Transverse colon (tissue), 3 donors: ENCODE measurements around the gene FNDC3B.

Experiments
- EP300 ChIP-seq: sonication (generic); formaldehyde crosslinking; IDR thresholded peaks from one replicate; pipeline ENCODE4 v1.6.1; 2017; ENCODE audit warnings: antibody characterized with exemption, low read depth
- POLR2A ChIP-seq: fragments of 450-650 bp; IDR thresholded peaks from one replicate; pipeline ENCODE4 v1.6.1; 2016; ENCODE audit warnings: antibody characterized with exemption, mild to moderate bottlenecking, moderate library complexity
- TF ChIP-seq, protein P1 (sequence below), 5 experiments: fragments of 200-600 bp in 3 of 5; fragments of 450-650 bp in 2 of 5; sonication (generic) in 3 of 5; IDR thresholded peaks; 1 replicate in 2 of 5; 2 replicates in 3 of 5; pipeline ENCODE4 v1.5.1; 2016 to 2017; ENCODE audit warnings: antibody characterized with exemption in 5 of 5, inconsistent platforms in 3 of 5, mild to moderate bottlenecking in 2 of 5, moderate library complexity in 1 of 5

GRCh38 chr3:172260381-172260780, 221.0 kb downstream of the FNDC3B start:
- TF ChIP-seq POLR2A (no peak), EP300 (no peak)
- TF ChIP-seq, protein P1, sequence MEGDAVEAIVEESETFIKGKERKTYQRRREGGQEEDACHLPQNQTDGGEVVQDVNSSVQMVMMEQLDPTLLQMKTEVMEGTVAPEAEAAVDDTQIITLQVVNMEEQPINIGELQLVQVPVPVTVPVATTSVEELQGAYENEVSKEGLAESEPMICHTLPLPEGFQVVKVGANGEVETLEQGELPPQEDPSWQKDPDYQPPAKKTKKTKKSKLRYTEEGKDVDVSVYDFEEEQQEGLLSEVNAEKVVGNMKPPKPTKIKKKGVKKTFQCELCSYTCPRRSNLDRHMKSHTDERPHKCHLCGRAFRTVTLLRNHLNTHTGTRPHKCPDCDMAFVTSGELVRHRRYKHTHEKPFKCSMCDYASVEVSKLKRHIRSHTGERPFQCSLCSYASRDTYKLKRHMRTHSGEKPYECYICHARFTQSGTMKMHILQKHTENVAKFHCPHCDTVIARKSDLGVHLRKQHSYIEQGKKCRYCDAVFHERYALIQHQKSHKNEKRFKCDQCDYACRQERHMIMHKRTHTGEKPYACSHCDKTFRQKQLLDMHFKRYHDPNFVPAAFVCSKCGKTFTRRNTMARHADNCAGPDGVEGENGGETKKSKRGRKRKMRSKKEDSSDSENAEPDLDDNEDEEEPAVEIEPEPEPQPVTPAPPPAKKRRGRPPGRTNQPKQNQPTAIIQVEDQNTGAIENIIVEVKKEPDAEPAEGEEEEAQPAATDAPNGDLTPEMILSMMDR (IDR thresholded peaks at IDR 0.05) = no peak
